Ishikawa (cell line): ENCODE measurements around the gene IL36G.

ENCODE experiments used
- CEBPB ChIP-seq: IDR thresholded peaks from 2 replicates; pipeline ENCODE4 v1.6.1; 2012
- CREB1 ChIP-seq: IDR thresholded peaks from 2 replicates; pipeline ENCODE4 v1.6.1; 2012; ENCODE audit warnings: low read depth
- EGR1 ChIP-seq: IDR thresholded peaks from 2 replicates; pipeline ENCODE4 v1.6.1; 2012
- EP300 ChIP-seq: IDR thresholded peaks from 2 replicates; pipeline ENCODE4 v1.6.1; 2012; ENCODE audit warnings: borderline replicate concordance
- FOXM1 ChIP-seq: IDR thresholded peaks from 2 replicates; pipeline ENCODE4 v1.6.1; 2012; ENCODE audit warnings: low read depth, borderline replicate concordance
- MAX ChIP-seq: IDR thresholded peaks from 2 replicates; pipeline ENCODE4 v1.6.1; 2012
- NFIC ChIP-seq: IDR thresholded peaks from 2 replicates; pipeline ENCODE4 v1.6.1; 2012
- RAD21 ChIP-seq: IDR thresholded peaks from 2 replicates; pipeline ENCODE4 v1.6.1; 2012; ENCODE audit warnings: low read depth
- REST ChIP-seq: IDR thresholded peaks from 2 replicates; pipeline ENCODE4 v1.6.1; 2012; ENCODE audit warnings: low read depth, mild to moderate bottlenecking
- TAF1 ChIP-seq: IDR thresholded peaks from 2 replicates; pipeline ENCODE4 v1.6.1; 2012; ENCODE audit warnings: low read depth, mild to moderate bottlenecking
- TCF12 ChIP-seq: IDR thresholded peaks from 2 replicates; pipeline ENCODE4 v1.6.1; 2012; ENCODE audit warnings: low read depth
- TEAD4 ChIP-seq: IDR thresholded peaks from 2 replicates; pipeline ENCODE4 v1.6.1; 2012
- USF1 ChIP-seq: IDR thresholded peaks from 2 replicates; pipeline ENCODE4 v1.6.1; 2012
- YY1 ChIP-seq: IDR thresholded peaks from 2 replicates; pipeline ENCODE4 v1.6.1; 2012; ENCODE audit warnings: low read depth
- ZBTB7A ChIP-seq: IDR thresholded peaks from 2 replicates; pipeline ENCODE4 v1.6.1; 2012; ENCODE audit warnings: low read depth

Gene IL36G

GRCh38 chr2:112973156-112973555, 4.7 kb upstream of the IL36G start:
- TF ChIP-seq NFIC: no peak
- no peak for TF ChIP-seq ZBTB7A
- TF ChIP-seq FOXM1: no peak
- no peak for TF ChIP-seq EGR1
- no peak for TF ChIP-seq TAF1
- no peak for TF ChIP-seq YY1
- no peak for TF ChIP-seq TEAD4
- no peak for TF ChIP-seq EP300
- TF ChIP-seq REST: no peak
- no peak for TF ChIP-seq CEBPB
- no peak for TF ChIP-seq CREB1
- TF ChIP-seq TCF12: no peak
- TF ChIP-seq MAX: no peak
- TF ChIP-seq USF1: no peak
- no peak for TF ChIP-seq RAD21

- TF ChIP-seq TCF12 (no peak), RAD21 (no peak), NFIC (no peak), YY1 (no peak), EGR1 (no peak), EP300 (no peak), CREB1 (no peak), ZBTB7A (no peak), TEAD4 (no peak), REST (no peak), CEBPB (no peak), USF1 (no peak), FOXM1 (no peak), TAF1 (no peak), MAX (no peak)
Observed at GRCh38 chr2:112979731-112980130, 1.9 kb downstream of the IL36G start.

GRCh38 chr2:112980537-112980936, 2.7 kb downstream of the IL36G start:
- TF ChIP-seq TEAD4 (no peak), NFIC (no peak), TCF12 (no peak), REST (no peak), MAX (no peak), EP300 (no peak), TAF1 (no peak), ZBTB7A (no peak), USF1 (no peak), CEBPB (no peak), CREB1 (no peak), RAD21 (no peak), EGR1 (no peak), FOXM1 (no peak), YY1 (no peak)

GRCh38 chr2:112985090-112985489, 7.3 kb downstream of the IL36G start:
- TF ChIP-seq ZBTB7A (no peak), RAD21 (no peak), TAF1 (no peak), FOXM1 (no peak), USF1 (no peak), REST (no peak), CREB1 (no peak), YY1 (no peak), EP300 (no peak), NFIC (no peak), TCF12 (no peak), CEBPB (no peak)
